HG03095 (cell line): ENCODE data around the gene IFITM10.

ENCODE experiments used
- ATAC-seq: cut with Tn5 transposase; IDR thresholded peaks from one replicate; pipeline ENCODE4 v1.9.1; 2021; ENCODE audit warnings: moderate library complexity; ENCODE audit not compliant: unreplicated experiment

Gene IFITM10

DNA sequence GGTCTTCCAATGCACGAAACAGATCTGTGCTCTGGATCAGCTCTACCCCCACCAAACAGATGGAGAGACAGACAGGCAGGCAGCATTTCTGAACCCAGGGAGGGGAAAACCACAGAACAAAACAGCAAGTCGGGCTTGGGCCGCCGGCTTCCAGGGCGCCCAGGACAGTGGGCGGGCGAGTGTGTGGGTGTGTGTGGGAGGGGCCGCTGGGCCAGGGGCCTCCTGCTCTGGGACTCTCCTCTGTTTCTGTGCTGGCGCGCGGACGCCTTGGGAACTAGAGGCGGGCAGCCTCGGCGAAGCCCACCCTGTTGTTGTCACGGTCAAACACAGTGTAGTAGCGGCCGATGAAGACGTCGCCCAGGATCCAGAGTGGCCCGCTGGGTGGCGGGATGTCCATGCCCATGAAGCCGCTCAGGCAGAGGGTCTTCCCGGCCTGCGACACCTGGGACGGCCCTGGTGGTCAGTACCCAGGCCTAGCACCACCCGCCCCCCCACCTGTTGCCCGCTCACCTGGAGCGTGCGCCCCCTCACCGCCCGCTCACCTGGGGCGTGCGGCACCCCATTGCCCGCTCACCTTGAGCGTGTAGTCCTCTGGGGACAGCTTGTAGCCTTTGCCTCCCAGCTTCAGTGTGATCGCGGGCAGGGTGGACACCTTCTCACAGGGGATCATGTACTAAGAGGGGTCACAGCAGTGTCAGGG is 3.0 kb upstream of the IFITM10 start:
- no peak for ATAC-seq

DNA sequence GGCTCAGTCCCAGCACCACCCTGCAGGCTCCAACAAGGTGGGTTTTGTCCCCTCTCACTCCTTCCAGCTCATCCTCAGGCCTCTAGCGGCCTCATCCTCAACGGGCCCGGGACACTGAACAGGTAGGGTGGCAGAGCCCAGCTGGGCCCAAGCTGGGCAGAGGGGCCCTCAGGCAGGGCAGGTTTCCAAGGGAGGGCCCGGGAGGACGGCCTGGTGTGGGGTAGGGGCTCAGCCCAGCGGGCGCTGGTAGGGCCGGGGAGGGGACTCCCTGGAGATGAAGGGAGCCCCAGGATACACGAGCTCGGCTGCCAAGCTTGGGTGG is 2.5 kb upstream of the IFITM10 start:
- no peak for ATAC-seq

- no peak for ATAC-seq
These were observed 1.9 kb upstream of the IFITM10 start for GRCh38 chr11:1751999-1752906.

DNA sequence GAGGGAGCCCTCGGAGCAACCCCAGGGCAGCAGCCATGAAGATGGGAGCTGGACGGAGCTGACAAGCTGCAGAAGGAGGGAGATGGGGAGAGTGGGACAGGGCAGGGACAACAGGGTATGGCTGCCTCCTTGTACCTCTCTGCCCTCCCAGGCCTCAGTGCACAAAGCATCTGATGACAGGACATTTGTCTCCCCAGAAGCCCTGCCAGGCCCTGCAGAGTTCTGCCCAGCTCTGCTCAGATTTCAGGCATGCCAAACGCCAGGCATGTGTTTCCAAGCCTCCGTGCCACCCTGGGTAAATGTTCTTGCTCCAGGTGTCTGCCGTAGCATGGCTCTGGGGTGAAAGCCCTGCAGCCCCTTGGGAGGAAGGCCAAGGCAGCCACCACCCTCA is 1.1 kb upstream of the IFITM10 start:
- ATAC-seq = no peak

GRCh38 chr11:1750840-1751530 is 590 bp upstream of the IFITM10 start:
- ATAC-seq = no peak

DNA sequence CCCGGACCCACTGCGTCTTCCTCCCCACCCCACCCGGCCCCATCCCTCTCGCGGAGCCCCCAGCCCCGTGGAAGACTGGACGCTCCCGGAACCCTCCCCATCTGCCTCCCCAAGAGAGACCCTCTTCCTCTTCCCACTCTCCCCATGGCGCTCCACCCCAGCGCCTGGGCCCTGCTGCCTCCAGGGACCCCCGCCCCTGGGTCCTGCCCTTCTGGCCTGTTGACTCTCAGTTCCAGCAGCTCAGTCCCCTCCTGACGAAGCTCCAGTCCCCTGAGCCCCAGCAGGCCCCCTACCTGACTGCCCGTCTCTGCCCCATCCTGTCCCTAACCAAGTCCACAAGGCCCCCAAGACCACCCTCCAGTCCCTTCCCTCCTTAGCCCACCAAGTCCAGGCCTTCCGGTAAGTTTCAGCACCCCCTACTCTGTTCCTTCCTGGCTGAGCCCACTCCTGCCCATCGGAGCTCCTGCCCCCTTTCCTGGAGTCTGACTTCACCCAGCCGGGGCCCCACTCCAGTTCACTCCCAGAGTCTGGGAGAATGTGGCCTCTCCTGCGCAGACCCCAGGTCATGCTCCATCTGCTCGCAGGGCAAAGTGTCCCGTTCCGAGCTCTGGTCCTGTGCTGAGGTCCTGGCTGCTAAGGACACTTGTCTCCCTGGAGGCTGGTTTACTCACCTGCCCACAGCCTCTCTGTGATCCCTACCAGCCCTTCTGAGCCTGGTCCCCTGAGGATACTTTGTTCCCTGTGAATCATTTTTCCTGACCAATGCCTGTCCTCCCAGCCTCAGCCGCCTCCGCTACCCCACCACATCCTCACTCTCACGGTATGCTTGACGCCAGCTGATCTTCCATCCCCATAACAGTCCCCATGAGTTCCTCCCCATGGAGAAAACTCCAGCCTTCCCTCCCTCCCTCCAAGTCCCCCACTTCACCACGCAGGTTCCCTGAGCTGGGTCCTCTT is 722 bp downstream of the IFITM10 start:
- ATAC-seq = no peak

GRCh38 chr11:1748636-1749394 is 1.6 kb downstream of the IFITM10 start:
- ATAC-seq = no peak

DNA sequence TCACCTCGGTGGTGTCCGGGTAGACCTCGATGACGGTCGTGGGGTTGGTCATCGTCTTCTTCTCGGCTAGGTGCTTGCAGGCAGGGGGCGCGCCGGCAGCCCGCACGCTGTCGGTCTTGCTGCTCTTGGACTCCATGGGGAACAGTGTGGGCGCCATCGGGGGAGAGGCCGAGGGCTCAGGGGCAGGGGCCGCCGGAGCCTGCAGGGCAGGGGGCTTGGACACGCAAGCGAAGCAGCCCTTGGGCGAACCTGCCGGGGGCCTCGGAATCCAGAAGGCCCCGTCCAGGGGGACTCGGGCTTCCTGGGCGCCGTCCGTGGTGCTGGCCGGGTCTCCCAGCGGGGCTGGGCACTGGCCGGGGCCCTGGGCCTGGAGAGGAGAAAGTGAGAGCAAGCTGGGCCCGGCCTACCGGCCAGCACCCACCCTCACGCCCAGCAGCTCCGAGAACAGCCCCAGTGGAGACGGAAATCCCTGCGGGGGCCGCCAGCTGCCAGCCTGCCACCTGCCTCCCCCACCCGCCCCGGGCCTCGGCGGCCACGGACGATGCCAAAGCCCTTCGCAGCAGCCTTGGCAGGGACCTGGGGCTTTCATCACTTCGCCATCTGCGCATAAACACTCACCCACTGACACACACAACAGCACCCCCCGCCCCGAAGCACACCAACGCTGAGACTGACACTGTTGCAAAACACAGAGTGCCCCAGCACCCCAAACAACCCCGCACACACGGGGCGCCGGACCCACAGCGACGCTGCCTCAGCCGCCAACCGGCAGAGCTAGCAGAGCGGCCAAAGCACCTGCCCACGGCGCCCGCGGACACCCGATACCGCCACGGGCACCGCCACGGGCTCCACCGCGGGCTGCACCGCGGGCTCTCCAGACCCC is 2.4 kb downstream of the IFITM10 start:
- no peak for ATAC-seq

- ATAC-seq = no peak
These were observed 3.2 kb downstream of the IFITM10 start for GRCh38 chr11:1746956-1747752.

DNA sequence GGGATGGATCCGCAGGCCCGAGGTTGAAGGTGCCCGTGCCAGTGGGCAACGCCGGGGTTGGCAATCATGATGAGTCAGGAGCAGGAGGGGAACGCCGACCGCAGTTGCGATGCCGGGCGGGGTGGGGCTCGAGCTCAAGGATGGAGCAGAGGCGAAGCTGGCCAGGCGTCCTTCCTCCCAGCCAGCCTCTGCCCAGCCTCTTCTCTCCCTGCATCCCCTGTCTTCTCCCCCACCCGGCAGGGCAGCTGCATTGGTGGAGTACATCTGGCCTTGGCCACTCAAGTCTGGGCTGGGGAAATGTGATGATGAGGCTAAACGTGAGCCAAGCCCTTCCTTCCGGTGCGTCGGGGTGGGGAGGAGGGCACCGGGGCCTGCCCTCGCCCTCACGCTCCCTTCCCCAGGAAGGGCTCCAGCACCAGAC is 3.9 kb downstream of the IFITM10 start:
- ATAC-seq = no peak

DNA sequence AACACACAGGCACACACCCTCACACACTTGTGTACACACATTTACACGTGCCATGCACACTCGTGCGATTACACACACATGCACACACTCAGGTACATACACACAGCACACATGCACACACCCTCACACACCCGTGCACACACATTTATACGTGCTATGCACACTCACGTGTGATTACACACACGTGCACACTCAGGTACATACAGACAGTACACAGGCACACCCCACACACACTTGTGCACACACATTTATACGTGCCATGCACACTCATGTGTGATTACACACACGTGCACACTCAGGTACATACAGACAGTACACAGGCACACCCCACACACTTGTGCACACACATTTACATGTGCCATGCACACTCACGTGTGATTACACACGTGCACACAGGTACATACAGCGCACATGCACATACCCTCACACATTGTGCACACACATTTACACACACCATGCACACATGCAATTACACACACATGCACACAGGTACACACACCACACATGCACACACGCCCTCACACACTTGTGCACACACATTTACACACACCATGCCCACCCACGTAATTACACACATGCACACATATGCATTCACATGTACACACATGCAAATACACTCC is 4.6 kb downstream of the IFITM10 start:
- ATAC-seq = no peak

GRCh38 chr11:1744891-1745700 is 5.3 kb downstream of the IFITM10 start:
- ATAC-seq = no peak

GRCh38 chr11:1744137-1744886 is 6.1 kb downstream of the IFITM10 start:
- ATAC-seq = no peak

DNA sequence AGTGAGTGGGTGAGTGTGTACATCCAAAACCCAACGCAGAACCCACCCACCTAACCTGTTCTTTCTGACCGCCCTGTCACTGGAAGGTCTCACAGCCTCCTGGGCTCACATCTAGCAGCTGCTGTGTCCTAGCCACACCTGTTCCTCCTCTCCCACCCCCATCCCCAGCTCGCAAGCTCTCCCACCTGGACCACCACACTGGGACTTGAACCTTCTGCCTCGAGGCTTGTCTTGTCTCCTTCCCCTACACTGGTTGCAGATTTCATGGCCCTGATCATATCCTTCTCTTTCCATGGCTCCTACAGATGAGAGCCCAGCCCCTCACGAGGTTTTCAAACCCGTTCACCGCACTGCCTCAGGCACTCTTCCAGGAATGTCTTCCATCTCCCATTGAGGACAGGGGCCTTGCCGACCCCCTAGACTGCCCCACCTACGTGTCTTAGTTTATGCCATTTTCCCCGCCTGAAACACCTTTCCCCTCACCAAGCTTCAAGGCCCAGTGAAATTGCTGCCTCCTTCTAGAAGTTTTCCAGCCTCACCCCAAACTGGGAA is 6.7 kb downstream of the IFITM10 start:
- ATAC-seq = no peak

GRCh38 chr11:1742869-1743584 is 7.4 kb downstream of the IFITM10 start:
- no peak for ATAC-seq
